CD14-positive monocyte (primary cell): ENCODE data around the gene S100A6. TPM values are rescaled to one million over a fixed set of nuclear protein-coding genes. Genes with fewer than 3 reads are reported as not detected.

Source experiments
- DNase-seq, 3 donors: peaks; one replicate each; pipeline ENCODE4 v3.0.0-alpha.2; 2011 to 2022
- H2AFZ ChIP-seq: 2 replicates; pipeline ENCODE4 v1.6.0; 2012; ENCODE audit warnings: mild to moderate bottlenecking, low read depth, low read length, inconsistent platforms; ENCODE audit not compliant: insufficient read depth, poor library complexity, severe bottlenecking
- H3K27ac ChIP-seq, 2 donors: 1 replicate in 1 of 2; 2 replicates in 1 of 2; pipeline ENCODE4 v1.5.1; 2012 to 2013; ENCODE audit warnings: low read length in 2 of 2, control low read depth in 1 of 2, inconsistent platforms in 1 of 2, low read depth in 1 of 2, mild to moderate bottlenecking in 1 of 2
- H3K27me3 ChIP-seq, 2 donors: one replicate each; pipeline versions ENCODE4 v1.6.0 to v1.6.1; 2011 to 2013; ENCODE audit warnings: low read length in 2 of 2; ENCODE audit not compliant: control insufficient read depth in 2 of 2, insufficient read depth in 2 of 2
- H3K36me3 ChIP-seq, 2 donors: replicated peaks in 1 of 2; 1 replicate in 1 of 2; 2 replicates in 1 of 2; pipeline versions ENCODE4 v1.5.1 to v1.6.1; 2012 to 2013; ENCODE audit warnings: low read length in 2 of 2, control low read depth in 1 of 2, inconsistent platforms in 1 of 2, mild to moderate bottlenecking in 1 of 2; ENCODE audit not compliant: insufficient read depth in 2 of 2, control insufficient read depth in 1 of 2
- H3K4me1 ChIP-seq, 2 donors: 1 replicate in 1 of 2; 2 replicates in 1 of 2; pipeline versions ENCODE4 v1.5.1 to v1.6.1; 2012 to 2013; ENCODE audit warnings: low read length in 2 of 2, control low read depth in 1 of 2, inconsistent platforms in 1 of 2, mild to moderate bottlenecking in 1 of 2, moderate library complexity in 1 of 2; ENCODE audit not compliant: insufficient read depth in 2 of 2, control insufficient read depth in 1 of 2
- H3K4me2 ChIP-seq: replicated peaks from 2 replicates; pipeline ENCODE3; 2012; ENCODE audit warnings: low read length, moderate library complexity, mild to moderate bottlenecking; ENCODE audit not compliant: poor library complexity, severe bottlenecking; ENCODE audit errors: extremely low read depth
- H3K4me3 ChIP-seq, 3 experiments: fragments of 200-600 bp in 1 of 3; sonication (generic) in 1 of 3; replicated peaks in 1 of 3; 1 replicate in 2 of 3; 2 replicates in 1 of 3; pipeline ENCODE4 v1.5.1; 2011 to 2013; ENCODE audit warnings: low read length in 3 of 3, mild to moderate bottlenecking in 3 of 3, control low read depth in 2 of 3, low read depth in 2 of 3, inconsistent platforms in 1 of 3, moderate library complexity in 1 of 3
- H3K79me2 ChIP-seq: 2 replicates; pipeline ENCODE4 v1.6.0; 2012; ENCODE audit warnings: mild to moderate bottlenecking, control low read depth, inconsistent platforms, low read length, moderate library complexity; ENCODE audit not compliant: insufficient read depth
- H3K9ac ChIP-seq: 2 replicates; pipeline ENCODE4 v1.6.0; 2017; ENCODE audit warnings: low read length, mild to moderate bottlenecking; ENCODE audit not compliant: insufficient read depth, poor library complexity, severe bottlenecking
- H3K9me3 ChIP-seq, 2 donors: replicated peaks in 1 of 2; 1 replicate in 1 of 2; 2 replicates in 1 of 2; pipeline versions ENCODE4 v1.5.1 to v1.6.1; 2012 to 2013; ENCODE audit warnings: low read length in 2 of 2, control low read depth in 1 of 2; ENCODE audit not compliant: control insufficient read depth in 1 of 2, insufficient read depth in 1 of 2
- H4K20me1 ChIP-seq: 2 replicates; pipeline ENCODE4 v1.6.0; 2012; ENCODE audit warnings: mild to moderate bottlenecking, low read length, control low read depth, moderate library complexity; ENCODE audit not compliant: insufficient read depth
- H3K27ac Mint-ChIP-seq, 7 donors: one replicate each; pipeline ENCODE4 v1.8.0; 2020; ENCODE audit warnings: mild to moderate bottlenecking in 7 of 7, mixed read lengths in 7 of 7, moderate library complexity in 6 of 7, inconsistent platforms in 2 of 7
- H3K27me3 Mint-ChIP-seq, 3 donors: one replicate each; pipeline ENCODE4 v1.8.0; 2021 to 2022; ENCODE audit warnings: low read depth in 3 of 3, mild to moderate bottlenecking in 3 of 3, mixed read lengths in 3 of 3, moderate library complexity in 3 of 3, inconsistent platforms in 1 of 3
- H3K36me3 Mint-ChIP-seq, 2 donors: one replicate each; pipeline ENCODE4 v1.8.0; 2020; ENCODE audit warnings: mixed read lengths in 2 of 2, inconsistent platforms in 1 of 2, mild to moderate bottlenecking in 1 of 2
- H3K4me1 Mint-ChIP-seq: one replicate; pipeline ENCODE4 v1.8.0; 2020; ENCODE audit warnings: mild to moderate bottlenecking, mixed read lengths
- H3K4me3 Mint-ChIP-seq, 2 donors: one replicate each; pipeline ENCODE4 v1.8.0; 2020; ENCODE audit warnings: mild to moderate bottlenecking in 2 of 2, mixed read lengths in 2 of 2, moderate library complexity in 1 of 2
- H3K9me3 Mint-ChIP-seq, 7 donors: one replicate each; pipeline ENCODE4 v1.8.0; 2020 to 2022; ENCODE audit warnings: mixed read lengths in 7 of 7, mild to moderate bottlenecking in 6 of 7, moderate library complexity in 6 of 7, inconsistent platforms in 2 of 7
- WGBS: methylation state at CpG from one replicate; pipeline ENCODE4 v1.1.5; 2013; ENCODE audit warnings: missing lambda C conversion rate; ENCODE audit not compliant: insufficient coverage; 5-methylcytosine and 5-hydroxymethylcytosine counted together
- intact Hi-C, 2 donors: fragments of 100-400 bp; cut with micrococcal nuclease; formaldehyde crosslinking; loops; one replicate each; pipeline versions ENCODE4 v1.15.0 to v1.15.1; 2023
- polyA plus RNA-seq, 3 donors: library from polyadenylated mRNA; depleted of rRNA in 1 of 3; unstranded in 2 of 3; stranded (reverse) in 1 of 3; fragments of 300-500 nt in 2 of 3; fragments of >200 nt in 1 of 3; fragmentation: Illumina TruSeq in 2 of 3; gene quantifications; 1 replicate in 2 of 3; 2 replicates in 1 of 3; pipeline ENCODE4 v1.2.3, GENCODE V29; 2012 to 2021
- TF ChIP-seq, protein P1 (sequence below): fragments of 200-600 bp; IDR thresholded peaks from one replicate; pipeline ENCODE4 v1.8.0; 2022; ENCODE audit warnings: antibody characterized with exemption, mild to moderate bottlenecking

S100A6 gene
- polyA plus RNA-seq, 3 donors: 1,242 to 5,004 (median 4,414) TPM

GRCh38 chr1:153572569-153573015 is 36.8 kb upstream of the S100A6 start:
- H3K4me1 ChIP-seq: peaks cover 44 to 47% of the 10 kb centered on the region in 2 donors
- H4K20me1 ChIP-seq: no peaks in the 10 kb centered on the region
- H3K4me3 Mint-ChIP-seq: no peak overlapping the region
- H3K36me3 Mint-ChIP-seq: peaks cover 0 to 4% of the 10 kb centered on the region in 2 donors
- peak overlapping the region; percentile 59 to 66 for H3K27ac ChIP-seq
- peaks cover 6% of the 10 kb centered on the region for H3K79me2 ChIP-seq
- H3K36me3 ChIP-seq: no peaks in the 10 kb centered on the region
- 0% methylated on average over 1 of the region's 3 CpGs for WGBS
- H2AFZ ChIP-seq: no peak overlapping the region
- H3K4me2 ChIP-seq: peak overlapping the region; percentile 33
- intact Hi-C loops: loop anchor here (10.0 kb wide), 2 partner anchors 52 to 208 kb away; partner anchors contain the start of genes S100A1 (in 1 of the 2) and S100A13 (in 1 of the 2)
- peaks cover 0 to 10% (median 2%) of the 10 kb centered on the region in 3 donors for H3K27me3 Mint-ChIP-seq
- H3K27me3 ChIP-seq: no peaks in the 10 kb centered on the region
- H3K9ac ChIP-seq: no peak overlapping the region
- peak overlapping the region in 1 of 3 experiments; percentile 19 for H3K4me3 ChIP-seq
- peak overlapping the region; percentile 76 to 92 (median 87) for H3K27ac Mint-ChIP-seq
- H3K9me3 ChIP-seq: no peaks in the 10 kb centered on the region
- H3K4me1 Mint-ChIP-seq: peaks cover 49% of the 10 kb centered on the region
- DNase-seq: peak; percentile 55 to 74 (median 67)
- TF ChIP-seq, protein P1, sequence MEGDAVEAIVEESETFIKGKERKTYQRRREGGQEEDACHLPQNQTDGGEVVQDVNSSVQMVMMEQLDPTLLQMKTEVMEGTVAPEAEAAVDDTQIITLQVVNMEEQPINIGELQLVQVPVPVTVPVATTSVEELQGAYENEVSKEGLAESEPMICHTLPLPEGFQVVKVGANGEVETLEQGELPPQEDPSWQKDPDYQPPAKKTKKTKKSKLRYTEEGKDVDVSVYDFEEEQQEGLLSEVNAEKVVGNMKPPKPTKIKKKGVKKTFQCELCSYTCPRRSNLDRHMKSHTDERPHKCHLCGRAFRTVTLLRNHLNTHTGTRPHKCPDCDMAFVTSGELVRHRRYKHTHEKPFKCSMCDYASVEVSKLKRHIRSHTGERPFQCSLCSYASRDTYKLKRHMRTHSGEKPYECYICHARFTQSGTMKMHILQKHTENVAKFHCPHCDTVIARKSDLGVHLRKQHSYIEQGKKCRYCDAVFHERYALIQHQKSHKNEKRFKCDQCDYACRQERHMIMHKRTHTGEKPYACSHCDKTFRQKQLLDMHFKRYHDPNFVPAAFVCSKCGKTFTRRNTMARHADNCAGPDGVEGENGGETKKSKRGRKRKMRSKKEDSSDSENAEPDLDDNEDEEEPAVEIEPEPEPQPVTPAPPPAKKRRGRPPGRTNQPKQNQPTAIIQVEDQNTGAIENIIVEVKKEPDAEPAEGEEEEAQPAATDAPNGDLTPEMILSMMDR: peak; percentile 78
- H3K9me3 Mint-ChIP-seq: peaks cover 0 to 3% (median 0%) of the 10 kb centered on the region in 7 donors

- Histone ChIP-seq H3K4me3 (no peak overlapping the region), H3K27ac (peak overlapping the region; percentile 59 to 66), H3K9me3 (no peaks in the 10 kb centered on the region), H2AFZ (no peak overlapping the region), H3K4me1 (peaks cover 47% of the 10 kb centered on the region in 2 donors), H3K9ac (no peak overlapping the region), H3K79me2 (peaks cover 12% of the 10 kb centered on the region), H3K36me3 (no peaks in the 10 kb centered on the region), H4K20me1 (no peaks in the 10 kb centered on the region), H3K4me2 (no peak overlapping the region), H3K27me3 (no peaks in the 10 kb centered on the region)
- H3K9me3 Mint-ChIP-seq: peaks cover 0 to 3% (median 0%) of the 10 kb centered on the region in 7 donors
- no peak overlapping the region for H3K4me3 Mint-ChIP-seq
- peak overlapping the region in 6 of 7 donors; percentile 19 to 90 (median 80) for H3K27ac Mint-ChIP-seq
- DNase-seq: no peak
- peaks cover 0 to 8% (median 2%) of the 10 kb centered on the region in 3 donors for H3K27me3 Mint-ChIP-seq
- peaks cover 48% of the 10 kb centered on the region for H3K4me1 Mint-ChIP-seq
- peaks cover 0 to 5% of the 10 kb centered on the region in 2 donors for H3K36me3 Mint-ChIP-seq
- WGBS: 60% methylated on average over 3 of the region's 7 CpGs
- TF ChIP-seq, protein P1: no peak
- intact Hi-C loops: loop anchor here (10.0 kb wide), 2 partner anchors 53 to 207 kb away; partner anchors contain the start of genes S100A1 (in 1 of the 2) and S100A13 (in 1 of the 2)
Observed at GRCh38 chr1:153571706-153572105, 35.9 kb upstream of the S100A6 start.
